Measurements from ENCODE around the gene FHIT. TPM values are rescaled to one million over a fixed set of nuclear protein-coding genes. Genes with fewer than 3 reads are reported as not detected.

FHIT gene
- total RNA-seq, 4 donors from 2014 or later, result 7.5 to 20.1 (median 13.5) TPM

GRCh38 chr3:60765776-60766175 lies 485.5 kb downstream of the FHIT start:
- no peak for DNase-seq
- no peak for TF ChIP-seq CTCF (IDR thresholded peaks at IDR 0.05)
- TF ChIP-seq POLR2AphosphoS5 (IDR thresholded peaks at IDR 0.05), result no peak
- no peak for TF ChIP-seq POLR2A (IDR thresholded peaks at IDR 0.05)
- in situ Hi-C loops (cut with MboI; ENCODE audit: low pct_ligation_motif_present in 1 of 4, low pct_unique_long_range_greater_than_20kb in 1 of 4, low sequenced_read_pairs in 3 of 4), result no loop called here
- no peaks in the 10 kb centered on the region for H3K9me3 ChIP-seq
- H3K27me3 ChIP-seq, result no peaks in the 10 kb centered on the region
- no peak overlapping the region for H3K4me3 ChIP-seq
- no peaks in the 10 kb centered on the region for H3K36me3 ChIP-seq
- WGBS, 2 donors (ENCODE audit: low coverage in 1 of 2), result 93 to 100% methylated on average over 3 of the region's 3 CpGs
- no peak overlapping the region for H3K27ac ChIP-seq
- intact Hi-C loops (cut with DNase I; ENCODE audit: low total_unique reads), result no loop called here
- H3K4me1 ChIP-seq, result no peaks in the 10 kb centered on the region

- Histone ChIP-seq H3K9me3 (no peaks in the 10 kb centered on the region), H3K27ac (no peak overlapping the region), H3K4me3 (no peak overlapping the region), H3K4me1 (no peaks in the 10 kb centered on the region), H3K27me3 (no peaks in the 10 kb centered on the region), H3K36me3 (no peaks in the 10 kb centered on the region)
- 80 to 91% methylated on average over 1 to 2 of the region's 2 CpGs for WGBS, 2 donors (ENCODE audit: low coverage in 1 of 2)
- DNase-seq, result no peak
- TF ChIP-seq POLR2A (IDR thresholded peaks at IDR 0.05), result no peak
- TF ChIP-seq EP300 (IDR thresholded peaks at IDR 0.05; ENCODE audit: low read depth), result no peak
- TF ChIP-seq CTCF (IDR thresholded peaks at IDR 0.05), result no peak
- TF ChIP-seq POLR2AphosphoS5 (IDR thresholded peaks at IDR 0.05), result no peak
- intact Hi-C loops (cut with DNase I; ENCODE audit: low total_unique reads), result no loop called here
- in situ Hi-C loops (cut with MboI; ENCODE audit: low pct_ligation_motif_present in 1 of 4, low pct_unique_long_range_greater_than_20kb in 1 of 4, low sequenced_read_pairs in 3 of 4), result no loop called here
Observed at GRCh38 chr3:60764870-60765269, 486.4 kb downstream of the FHIT start.

DNA sequence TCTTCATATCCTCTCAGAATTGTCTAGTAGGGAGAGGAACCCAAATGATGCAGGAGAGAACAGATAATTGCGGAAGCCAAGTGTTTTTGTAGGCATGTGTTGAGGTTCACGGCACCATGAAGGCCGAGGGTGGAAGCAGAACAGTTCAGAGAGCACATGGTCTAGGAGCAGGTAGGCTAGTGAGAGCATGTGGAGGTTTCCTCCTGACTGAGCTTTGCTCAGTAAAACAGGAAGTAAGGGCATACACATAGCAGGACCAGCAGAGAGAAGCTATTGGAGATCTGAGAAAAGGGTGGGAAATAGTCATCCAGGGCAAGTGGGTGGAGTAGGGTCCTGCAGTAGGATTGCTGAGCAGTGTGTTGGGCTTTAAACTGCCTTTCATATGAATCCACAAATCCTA lies 491.1 kb downstream of the FHIT start:
- no peaks in the 10 kb centered on the region for H3K4me1 ChIP-seq
- no peak for DNase-seq
- H3K27ac ChIP-seq, result no peak overlapping the region
- no peaks in the 10 kb centered on the region for H3K36me3 ChIP-seq
- in situ Hi-C loops (cut with MboI; ENCODE audit: low pct_ligation_motif_present in 1 of 4, low pct_unique_long_range_greater_than_20kb in 1 of 4, low sequenced_read_pairs in 3 of 4) (no loop called here), intact Hi-C loops (cut with DNase I; ENCODE audit: low total_unique reads) (no loop called here)
- TF ChIP-seq EP300 (IDR thresholded peaks at IDR 0.05; ENCODE audit: low read depth) (no peak), POLR2A (IDR thresholded peaks at IDR 0.05) (no peak), POLR2AphosphoS5 (IDR thresholded peaks at IDR 0.05) (no peak), CTCF (IDR thresholded peaks at IDR 0.05) (no peak)
- H3K27me3 ChIP-seq, result no peaks in the 10 kb centered on the region
- WGBS, 2 donors (ENCODE audit: low coverage in 1 of 2), result 87 to 100% methylated on average over 2 to 3 of the region's 3 CpGs
- H3K9me3 ChIP-seq, result no peaks in the 10 kb centered on the region
- H3K4me3 ChIP-seq, result no peak overlapping the region

DNA sequence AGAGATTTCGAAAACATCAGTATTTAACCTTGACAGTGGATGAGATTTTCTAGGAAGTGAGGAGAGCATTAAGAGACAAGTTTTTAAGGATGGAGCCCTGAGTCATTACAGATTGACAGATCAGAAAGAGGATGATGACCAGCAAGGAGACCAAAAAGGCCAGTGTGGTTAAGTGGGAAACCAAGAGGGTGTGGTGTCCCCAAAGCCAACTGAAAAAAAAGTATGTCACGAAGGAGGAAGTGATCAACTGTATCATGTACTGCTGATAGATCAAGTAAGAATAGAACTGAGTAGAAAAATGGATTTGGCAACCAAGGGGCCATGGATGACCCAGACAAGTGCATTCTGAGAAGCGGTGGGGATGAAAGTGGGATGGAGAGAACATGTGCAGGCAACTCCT lies 491.8 kb downstream of the FHIT start:
- intact Hi-C loops (cut with DNase I; ENCODE audit: low total_unique reads) (no loop called here), in situ Hi-C loops (cut with MboI; ENCODE audit: low pct_ligation_motif_present in 1 of 4, low pct_unique_long_range_greater_than_20kb in 1 of 4, low sequenced_read_pairs in 3 of 4) (no loop called here)
- H3K4me3 ChIP-seq, result no peak overlapping the region
- no peak for DNase-seq
- no peak for TF ChIP-seq CTCF (IDR thresholded peaks at IDR 0.05)
- H3K9me3 ChIP-seq, result no peaks in the 10 kb centered on the region
- no peaks in the 10 kb centered on the region for H3K36me3 ChIP-seq
- H3K27ac ChIP-seq, result no peak overlapping the region
- 86 to 100% methylated on average over 2 to 3 of the region's 3 CpGs for WGBS, 2 donors (ENCODE audit: low coverage in 1 of 2)
- H3K4me1 ChIP-seq, result no peaks in the 10 kb centered on the region
- no peaks in the 10 kb centered on the region for H3K27me3 ChIP-seq

Measured in transverse colon (tissue), 4 donors.